HepG2 (cell line): Measurements from ENCODE around the gene SLC25A23. TPM values are rescaled to one million over a fixed set of nuclear protein-coding genes. Genes with fewer than 3 reads are reported as not detected.

Experiments used
- ADNP ChIP-seq: sonication (generic); formaldehyde crosslinking; IDR thresholded peaks from 2 replicates; pipeline ENCODE4 v1.4.0; 2020; ENCODE audit warnings: missing genetic modification reagents
- PHF20 ChIP-seq: sonication (generic); formaldehyde crosslinking; IDR thresholded peaks from 2 replicates; pipeline ENCODE4 v1.5.0; 2020; ENCODE audit warnings: mild to moderate bottlenecking, missing genetic modification reagents
- SCMH1 ChIP-seq: sonication (generic); formaldehyde crosslinking; IDR thresholded peaks from 2 replicates; pipeline ENCODE4 v1.9.0; 2021; ENCODE audit warnings: missing genetic modification reagents, mild to moderate bottlenecking, borderline replicate concordance
- TBL1XR1 ChIP-seq: fragments of 150-350 bp; IDR thresholded peaks from 2 replicates; pipeline ENCODE4 v1.6.1; 2014; ENCODE audit warnings: borderline replicate concordance, low read length; ENCODE audit not compliant: partially characterized antibody
- TGIF2 ChIP-seq: IDR thresholded peaks from 2 replicates; pipeline ENCODE4 v1.6.1; 2016; ENCODE audit warnings: control low read depth, missing compliant biosample characterization
- ZKSCAN5 ChIP-seq: sonication (generic); formaldehyde crosslinking; IDR thresholded peaks from 2 replicates; pipeline ENCODE4 v1.5.1; 2020; ENCODE audit warnings: mild to moderate bottlenecking, missing genetic modification reagents
- ZNF124 ChIP-seq: sonication (generic); formaldehyde crosslinking; IDR thresholded peaks from 2 replicates; pipeline ENCODE4 v1.4.0; 2020; ENCODE audit warnings: missing genetic modification reagents
- ZNF431 ChIP-seq: sonication (generic); formaldehyde crosslinking; IDR thresholded peaks from 2 replicates; pipeline ENCODE4 v1.9.0; 2022; ENCODE audit warnings: missing genetic modification reagents, low read depth, mild to moderate bottlenecking, borderline replicate concordance
- polyA plus RNA-seq, 8 experiments: library from polyadenylated mRNA; depleted of rRNA in 3 of 8; stranded (reverse) in 7 of 8; unstranded in 1 of 8; fragments of >200 nt; fragmentation: Illumina TruSeq in 4 of 8; extraction: Trizol in 4 of 8; gene quantifications; 2 replicates each; pipeline versions ENCODE4 v1.2.1 to v1.2.3, GENCODE V29; 2011 to 2016; ENCODE audit warnings: low read depth in 4 of 8, missing spikeins in 1 of 8, mixed read lengths in 1 of 8; ENCODE audit not compliant: insufficient read depth in 1 of 8
- total RNA-seq, 5 experiments: library from RNA; depleted of rRNA; stranded (reverse); fragments of >200 nt; fragmentation: Illumina TruSeq; extraction: Trizol; gene quantifications; 2 replicates each; pipeline ENCODE4 v1.2.3, GENCODE V29; 2016; ENCODE audit warnings: low read depth in 1 of 5
- TF ChIP-seq, protein P1 (sequence below): sonication (generic); formaldehyde crosslinking; IDR thresholded peaks from 2 replicates; pipeline ENCODE4 v1.4.0; 2020; ENCODE audit warnings: missing genetic modification reagents, borderline replicate concordance
- TF ChIP-seq, protein P2 (sequence below): sonication (generic); formaldehyde crosslinking; IDR thresholded peaks from 2 replicates; pipeline ENCODE4 v1.5.0; 2020; ENCODE audit warnings: mild to moderate bottlenecking, missing genetic modification reagents, borderline replicate concordance
- TF ChIP-seq, protein P3 (sequence below): sonication (generic); formaldehyde crosslinking; IDR thresholded peaks from 2 replicates; pipeline ENCODE4 v1.4.0; 2020; ENCODE audit warnings: missing genetic modification reagents, mild to moderate bottlenecking, borderline replicate concordance
- TF ChIP-seq, protein P4 (sequence below): sonication (generic); formaldehyde crosslinking; IDR thresholded peaks from 2 replicates; pipeline ENCODE4 v1.4.0; 2020; ENCODE audit warnings: missing genetic modification reagents

The SLC25A23 gene
- total and polyA plus RNA-seq, 2 of the 13 experiments (the other 11 are each of a cell fraction or from before 2014, with no cell fraction given), result 12.4 to 15.2 TPM

DNA sequence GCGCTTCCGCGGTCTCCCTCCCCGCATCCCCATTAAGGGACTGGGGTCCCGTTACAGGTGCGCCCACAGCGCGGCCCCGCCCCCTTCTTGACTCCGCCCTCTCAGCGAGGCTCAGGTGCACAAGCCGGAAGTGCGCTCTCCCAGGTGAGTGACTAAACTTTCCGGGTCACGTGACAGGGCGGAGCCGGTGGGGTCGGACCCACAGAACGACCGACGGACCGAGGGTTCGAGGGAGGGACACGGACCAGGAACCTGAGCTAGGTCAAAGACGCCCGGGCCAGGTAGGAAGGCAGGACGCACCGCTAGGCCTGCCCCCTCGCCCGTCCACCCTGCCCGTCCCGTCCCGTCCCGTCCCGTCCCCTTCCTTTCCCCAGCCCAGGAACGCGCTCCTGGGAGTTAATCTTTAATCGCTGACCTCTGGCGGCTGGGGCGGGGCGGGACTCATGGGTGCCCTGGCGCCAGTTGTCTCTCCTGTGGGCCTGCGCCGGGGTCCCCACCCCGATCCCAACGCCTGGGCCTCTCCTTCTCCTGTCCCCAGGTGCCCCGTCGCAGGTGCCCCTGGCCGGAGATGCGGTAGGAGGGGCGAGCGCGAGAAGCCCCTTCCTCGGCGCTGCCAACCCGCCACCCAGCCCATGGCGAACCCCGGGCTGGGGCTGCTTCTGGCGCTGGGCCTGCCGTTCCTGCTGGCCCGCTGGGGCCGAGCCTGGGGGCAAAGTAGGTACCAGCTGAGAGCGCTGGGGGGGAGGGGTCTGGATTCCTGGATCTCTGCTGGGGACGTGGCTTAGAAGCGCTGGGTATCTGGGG is 4.7 kb upstream of the SLC25A23 start, which contains the start of gene CRB3 (continued):
- TF ChIP-seq, protein P1, sequence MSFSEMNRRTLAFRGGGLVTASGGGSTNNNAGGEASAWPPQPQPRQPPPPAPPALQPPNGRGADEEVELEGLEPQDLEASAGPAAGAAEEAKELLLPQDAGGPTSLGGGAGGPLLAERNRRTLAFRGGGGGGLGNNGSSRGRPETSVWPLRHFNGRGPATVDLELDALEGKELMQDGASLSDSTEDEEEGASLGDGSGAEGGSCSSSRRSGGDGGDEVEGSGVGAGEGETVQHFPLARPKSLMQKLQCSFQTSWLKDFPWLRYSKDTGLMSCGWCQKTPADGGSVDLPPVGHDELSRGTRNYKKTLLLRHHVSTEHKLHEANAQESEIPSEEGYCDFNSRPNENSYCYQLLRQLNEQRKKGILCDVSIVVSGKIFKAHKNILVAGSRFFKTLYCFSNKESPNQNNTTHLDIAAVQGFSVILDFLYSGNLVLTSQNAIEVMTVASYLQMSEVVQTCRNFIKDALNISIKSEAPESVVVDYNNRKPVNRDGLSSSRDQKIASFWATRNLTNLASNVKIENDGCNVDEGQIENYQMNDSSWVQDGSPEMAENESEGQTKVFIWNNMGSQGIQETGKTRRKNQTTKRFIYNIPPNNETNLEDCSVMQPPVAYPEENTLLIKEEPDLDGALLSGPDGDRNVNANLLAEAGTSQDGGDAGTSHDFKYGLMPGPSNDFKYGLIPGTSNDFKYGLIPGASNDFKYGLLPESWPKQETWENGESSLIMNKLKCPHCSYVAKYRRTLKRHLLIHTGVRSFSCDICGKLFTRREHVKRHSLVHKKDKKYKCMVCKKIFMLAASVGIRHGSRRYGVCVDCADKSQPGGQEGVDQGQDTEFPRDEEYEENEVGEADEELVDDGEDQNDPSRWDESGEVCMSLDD (CRISPR knock-in tag), result no peak
- TF ChIP-seq TGIF2 (CRISPR knock-in tag) (no peak), ZNF431 (CRISPR knock-in tag) (no peak), ZKSCAN5 (CRISPR knock-in tag) (no peak), ADNP (CRISPR knock-in tag) (no peak), ZNF124 (CRISPR knock-in tag) (no peak), PHF20 (CRISPR knock-in tag) (no peak; the same call in 1 of the 2 replicates), TBL1XR1 (no peak), SCMH1 (no peak)
- TF ChIP-seq, protein P2, sequence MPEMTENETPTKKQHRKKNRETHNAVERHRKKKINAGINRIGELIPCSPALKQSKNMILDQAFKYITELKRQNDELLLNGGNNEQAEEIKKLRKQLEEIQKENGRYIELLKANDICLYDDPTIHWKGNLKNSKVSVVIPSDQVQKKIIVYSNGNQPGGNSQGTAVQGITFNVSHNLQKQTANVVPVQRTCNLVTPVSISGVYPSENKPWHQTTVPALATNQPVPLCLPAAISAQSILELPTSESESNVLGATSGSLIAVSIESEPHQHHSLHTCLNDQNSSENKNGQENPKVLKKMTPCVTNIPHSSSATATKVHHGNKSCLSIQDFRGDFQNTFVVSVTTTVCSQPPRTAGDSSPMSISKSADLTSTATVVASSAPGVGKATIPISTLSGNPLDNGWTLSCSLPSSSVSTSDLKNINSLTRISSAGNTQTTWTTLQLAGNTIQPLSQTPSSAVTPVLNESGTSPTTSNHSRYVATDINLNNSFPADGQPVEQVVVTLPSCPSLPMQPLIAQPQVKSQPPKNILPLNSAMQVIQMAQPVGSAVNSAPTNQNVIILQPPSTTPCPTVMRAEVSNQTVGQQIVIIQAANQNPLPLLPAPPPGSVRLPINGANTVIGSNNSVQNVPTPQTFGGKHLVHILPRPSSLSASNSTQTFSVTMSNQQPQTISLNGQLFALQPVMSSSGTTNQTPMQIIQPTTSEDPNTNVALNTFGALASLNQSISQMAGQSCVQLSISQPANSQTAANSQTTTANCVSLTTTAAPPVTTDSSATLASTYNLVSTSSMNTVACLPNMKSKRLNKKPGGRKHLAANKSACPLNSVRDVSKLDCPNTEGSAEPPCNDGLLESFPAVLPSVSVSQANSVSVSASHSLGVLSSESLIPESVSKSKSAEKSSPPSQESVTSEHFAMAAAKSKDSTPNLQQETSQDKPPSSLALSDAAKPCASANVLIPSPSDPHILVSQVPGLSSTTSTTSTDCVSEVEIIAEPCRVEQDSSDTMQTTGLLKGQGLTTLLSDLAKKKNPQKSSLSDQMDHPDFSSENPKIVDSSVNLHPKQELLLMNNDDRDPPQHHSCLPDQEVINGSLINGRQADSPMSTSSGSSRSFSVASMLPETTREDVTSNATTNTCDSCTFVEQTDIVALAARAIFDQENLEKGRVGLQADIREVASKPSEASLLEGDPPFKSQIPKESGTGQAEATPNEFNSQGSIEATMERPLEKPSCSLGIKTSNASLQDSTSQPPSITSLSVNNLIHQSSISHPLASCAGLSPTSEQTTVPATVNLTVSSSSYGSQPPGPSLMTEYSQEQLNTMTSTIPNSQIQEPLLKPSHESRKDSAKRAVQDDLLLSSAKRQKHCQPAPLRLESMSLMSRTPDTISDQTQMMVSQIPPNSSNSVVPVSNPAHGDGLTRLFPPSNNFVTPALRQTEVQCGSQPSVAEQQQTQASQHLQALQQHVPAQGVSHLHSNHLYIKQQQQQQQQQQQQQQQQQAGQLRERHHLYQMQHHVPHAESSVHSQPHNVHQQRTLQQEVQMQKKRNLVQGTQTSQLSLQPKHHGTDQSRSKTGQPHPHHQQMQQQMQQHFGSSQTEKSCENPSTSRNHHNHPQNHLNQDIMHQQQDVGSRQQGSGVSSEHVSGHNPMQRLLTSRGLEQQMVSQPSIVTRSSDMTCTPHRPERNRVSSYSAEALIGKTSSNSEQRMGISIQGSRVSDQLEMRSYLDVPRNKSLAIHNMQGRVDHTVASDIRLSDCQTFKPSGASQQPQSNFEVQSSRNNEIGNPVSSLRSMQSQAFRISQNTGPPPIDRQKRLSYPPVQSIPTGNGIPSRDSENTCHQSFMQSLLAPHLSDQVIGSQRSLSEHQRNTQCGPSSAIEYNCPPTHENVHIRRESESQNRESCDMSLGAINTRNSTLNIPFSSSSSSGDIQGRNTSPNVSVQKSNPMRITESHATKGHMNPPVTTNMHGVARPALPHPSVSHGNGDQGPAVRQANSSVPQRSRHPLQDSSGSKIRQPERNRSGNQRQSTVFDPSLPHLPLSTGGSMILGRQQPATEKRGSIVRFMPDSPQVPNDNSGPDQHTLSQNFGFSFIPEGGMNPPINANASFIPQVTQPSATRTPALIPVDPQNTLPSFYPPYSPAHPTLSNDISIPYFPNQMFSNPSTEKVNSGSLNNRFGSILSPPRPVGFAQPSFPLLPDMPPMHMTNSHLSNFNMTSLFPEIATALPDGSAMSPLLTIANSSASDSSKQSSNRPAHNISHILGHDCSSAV, result no peak
- TF ChIP-seq, protein P3, sequence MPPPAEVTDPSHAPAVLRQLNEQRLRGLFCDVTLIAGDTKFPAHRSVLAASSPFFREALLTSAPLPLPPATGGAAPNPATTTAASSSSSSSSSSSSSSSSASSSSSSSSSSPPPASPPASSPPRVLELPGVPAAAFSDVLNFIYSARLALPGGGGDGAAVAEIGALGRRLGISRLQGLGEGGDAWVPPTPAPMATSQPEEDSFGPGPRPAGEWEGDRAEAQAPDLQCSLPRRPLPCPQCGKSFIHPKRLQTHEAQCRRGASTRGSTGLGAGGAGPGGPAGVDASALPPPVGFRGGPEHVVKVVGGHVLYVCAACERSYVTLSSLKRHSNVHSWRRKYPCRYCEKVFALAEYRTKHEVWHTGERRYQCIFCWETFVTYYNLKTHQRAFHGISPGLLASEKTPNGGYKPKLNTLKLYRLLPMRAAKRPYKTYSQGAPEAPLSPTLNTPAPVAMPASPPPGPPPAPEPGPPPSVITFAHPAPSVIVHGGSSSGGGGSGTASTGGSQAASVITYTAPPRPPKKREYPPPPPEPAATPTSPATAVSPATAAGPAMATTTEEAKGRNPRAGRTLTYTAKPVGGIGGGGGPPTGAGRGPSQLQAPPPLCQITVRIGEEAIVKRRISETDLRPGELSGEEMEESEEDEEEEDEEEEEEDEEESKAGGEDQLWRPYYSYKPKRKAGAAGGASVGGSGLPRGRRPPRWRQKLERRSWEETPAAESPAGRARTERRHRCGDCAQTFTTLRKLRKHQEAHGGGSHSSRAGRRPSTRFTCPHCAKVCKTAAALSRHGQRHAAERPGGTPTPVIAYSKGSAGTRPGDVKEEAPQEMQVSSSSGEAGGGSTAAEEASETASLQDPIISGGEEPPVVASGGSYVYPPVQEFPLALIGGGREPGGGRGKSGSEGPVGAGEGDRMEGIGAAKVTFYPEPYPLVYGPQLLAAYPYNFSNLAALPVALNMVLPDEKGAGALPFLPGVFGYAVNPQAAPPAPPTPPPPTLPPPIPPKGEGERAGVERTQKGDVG (CRISPR knock-in tag), result peak; percentile 54; the same call in 1 of the 2 replicates
- TF ChIP-seq, protein P4, sequence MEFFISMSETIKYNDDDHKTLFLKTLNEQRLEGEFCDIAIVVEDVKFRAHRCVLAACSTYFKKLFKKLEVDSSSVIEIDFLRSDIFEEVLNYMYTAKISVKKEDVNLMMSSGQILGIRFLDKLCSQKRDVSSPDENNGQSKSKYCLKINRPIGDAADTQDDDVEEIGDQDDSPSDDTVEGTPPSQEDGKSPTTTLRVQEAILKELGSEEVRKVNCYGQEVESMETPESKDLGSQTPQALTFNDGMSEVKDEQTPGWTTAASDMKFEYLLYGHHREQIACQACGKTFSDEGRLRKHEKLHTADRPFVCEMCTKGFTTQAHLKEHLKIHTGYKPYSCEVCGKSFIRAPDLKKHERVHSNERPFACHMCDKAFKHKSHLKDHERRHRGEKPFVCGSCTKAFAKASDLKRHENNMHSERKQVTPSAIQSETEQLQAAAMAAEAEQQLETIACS (CRISPR knock-in tag), result no peak
